Measurements from ENCODE around the gene PEX14. TPM values are rescaled to one million over a fixed set of nuclear protein-coding genes. Genes with fewer than 3 reads are reported as not detected.
"Not testable (repeated sequence)": the region's sequence is repeated elsewhere in the genome, so short reads cannot be mapped to it uniquely, and the experiment has no call there.

The PEX14 gene
- total RNA-seq, 1 donor: 15.2 TPM

- Histone ChIP-seq H4K20me1 (ENCODE audit: insufficient read depth, low read length) (no peaks in the 10 kb centered on the region), H3K27me3 (ENCODE audit: insufficient read depth, low read length) (no peaks in the 10 kb centered on the region), H3K27ac (ENCODE audit: low read depth, low read length) (peak overlapping the region; percentile 27), H3K4me3 (ENCODE audit: insufficient read depth, low read length) (peak overlapping the region; percentile 78), H3K4me1 (ENCODE audit: insufficient read depth, low read length) (peaks cover 10% of the 10 kb centered on the region), H3K4me2 (ENCODE audit: insufficient read depth, low read length) (peak overlapping the region; percentile 73), H3K36me3 (ENCODE audit: insufficient read depth, low read length) (peaks cover 16% of the 10 kb centered on the region), H2AFZ (ENCODE audit: low read length) (peak overlapping the region; percentile 80), H3K9me3 (ENCODE audit: low read depth, low read length) (no peaks in the 10 kb centered on the region), H3K79me2 (ENCODE audit: insufficient read depth, low read length) (peaks cover 31% of the 10 kb centered on the region)
- TF ChIP-seq, protein P1, sequence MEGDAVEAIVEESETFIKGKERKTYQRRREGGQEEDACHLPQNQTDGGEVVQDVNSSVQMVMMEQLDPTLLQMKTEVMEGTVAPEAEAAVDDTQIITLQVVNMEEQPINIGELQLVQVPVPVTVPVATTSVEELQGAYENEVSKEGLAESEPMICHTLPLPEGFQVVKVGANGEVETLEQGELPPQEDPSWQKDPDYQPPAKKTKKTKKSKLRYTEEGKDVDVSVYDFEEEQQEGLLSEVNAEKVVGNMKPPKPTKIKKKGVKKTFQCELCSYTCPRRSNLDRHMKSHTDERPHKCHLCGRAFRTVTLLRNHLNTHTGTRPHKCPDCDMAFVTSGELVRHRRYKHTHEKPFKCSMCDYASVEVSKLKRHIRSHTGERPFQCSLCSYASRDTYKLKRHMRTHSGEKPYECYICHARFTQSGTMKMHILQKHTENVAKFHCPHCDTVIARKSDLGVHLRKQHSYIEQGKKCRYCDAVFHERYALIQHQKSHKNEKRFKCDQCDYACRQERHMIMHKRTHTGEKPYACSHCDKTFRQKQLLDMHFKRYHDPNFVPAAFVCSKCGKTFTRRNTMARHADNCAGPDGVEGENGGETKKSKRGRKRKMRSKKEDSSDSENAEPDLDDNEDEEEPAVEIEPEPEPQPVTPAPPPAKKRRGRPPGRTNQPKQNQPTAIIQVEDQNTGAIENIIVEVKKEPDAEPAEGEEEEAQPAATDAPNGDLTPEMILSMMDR (IDR thresholded peaks at IDR 0.05; ENCODE audit: extremely low read depth, low read depth, low read length): no peak
- DNase-seq (ENCODE audit: insufficient read length, low spot score, missing footprints): peak; percentile 75
Observed at GRCh38 chr1:10471411-10472219, 3.1 kb upstream of the PEX14 start.

DNA sequence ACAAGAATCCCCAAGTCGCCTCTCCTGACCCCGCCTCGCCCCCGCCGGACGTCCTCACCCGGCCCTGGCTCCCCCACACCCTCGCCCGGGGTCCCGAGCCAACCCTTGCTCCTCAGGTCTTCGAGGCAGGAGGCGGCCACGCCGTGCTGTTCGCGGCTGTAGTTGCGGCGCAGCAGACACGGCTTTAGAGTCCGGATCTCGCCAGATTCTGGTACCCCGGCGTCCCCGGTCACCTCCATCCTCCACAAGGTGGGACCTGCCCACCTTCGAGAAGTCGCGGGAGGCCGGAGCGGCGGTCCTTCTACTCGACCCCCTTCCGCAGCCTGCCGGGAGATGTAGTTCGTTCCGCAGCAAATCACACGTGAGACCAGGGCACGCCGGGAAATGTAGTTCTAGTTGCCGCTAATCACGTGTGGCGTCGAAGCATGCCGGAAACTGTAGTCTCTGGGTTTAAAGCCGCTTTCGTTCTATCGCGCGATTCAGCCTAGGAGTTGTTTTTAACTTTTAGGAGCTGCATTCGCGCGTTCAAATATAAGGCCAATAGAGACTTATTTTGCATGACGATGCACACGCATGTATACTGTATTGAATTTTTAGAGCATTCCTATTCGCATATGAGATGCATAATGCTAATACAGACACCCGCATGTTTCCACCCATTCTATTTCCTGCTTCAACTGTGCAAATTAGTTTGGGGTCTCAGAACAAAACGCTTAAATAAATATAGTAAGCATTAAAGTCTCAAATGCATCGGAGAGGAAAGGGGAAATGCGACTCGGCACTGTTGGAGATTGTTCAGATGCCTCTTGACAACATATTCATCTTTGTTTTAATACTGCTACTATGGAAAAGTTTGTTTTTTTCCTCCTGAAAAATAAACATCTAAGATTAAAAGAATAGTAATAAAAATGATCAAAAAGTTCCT, 2.3 kb upstream of the PEX14 start, which contains the start of gene DFFA:
Gene DFFA (minus strand): TSS at position 310 of the 925 bp plus-strand sequence. CDS start 71 bp downstream, at position 239.
- peaks cover 38% of the 10 kb centered on the region for H3K79me2 ChIP-seq (ENCODE audit: insufficient read depth, low read length)
- H3K27me3 ChIP-seq (ENCODE audit: insufficient read depth, low read length): no peaks in the 10 kb centered on the region
- peak within 1 kb of the TSS; percentile 73 for H3K4me2 ChIP-seq (ENCODE audit: insufficient read depth, low read length)
- peaks cover 10% of the 10 kb centered on the region for H3K4me1 ChIP-seq (ENCODE audit: insufficient read depth, low read length)
- H3K36me3 ChIP-seq (ENCODE audit: insufficient read depth, low read length): peaks cover 16% of the 10 kb centered on the region
- H3K27ac ChIP-seq (ENCODE audit: low read depth, low read length): peak within 1 kb of the TSS; percentile 27
- no peaks in the 10 kb centered on the region for H3K9me3 ChIP-seq (ENCODE audit: low read depth, low read length)
- H2AFZ ChIP-seq (ENCODE audit: low read length): peak within 1 kb of the TSS; percentile 80
- peak within 1 kb of the TSS; percentile 78 for H3K4me3 ChIP-seq (ENCODE audit: insufficient read depth, low read length)
- H4K20me1 ChIP-seq (ENCODE audit: insufficient read depth, low read length): peaks cover 2% of the 10 kb centered on the region
- DNase-seq (ENCODE audit: insufficient read length, low spot score, missing footprints): peak; percentile 98
- TF ChIP-seq, protein P1 (IDR thresholded peaks at IDR 0.05; ENCODE audit: extremely low read depth, low read depth, low read length): no peak

DNA sequence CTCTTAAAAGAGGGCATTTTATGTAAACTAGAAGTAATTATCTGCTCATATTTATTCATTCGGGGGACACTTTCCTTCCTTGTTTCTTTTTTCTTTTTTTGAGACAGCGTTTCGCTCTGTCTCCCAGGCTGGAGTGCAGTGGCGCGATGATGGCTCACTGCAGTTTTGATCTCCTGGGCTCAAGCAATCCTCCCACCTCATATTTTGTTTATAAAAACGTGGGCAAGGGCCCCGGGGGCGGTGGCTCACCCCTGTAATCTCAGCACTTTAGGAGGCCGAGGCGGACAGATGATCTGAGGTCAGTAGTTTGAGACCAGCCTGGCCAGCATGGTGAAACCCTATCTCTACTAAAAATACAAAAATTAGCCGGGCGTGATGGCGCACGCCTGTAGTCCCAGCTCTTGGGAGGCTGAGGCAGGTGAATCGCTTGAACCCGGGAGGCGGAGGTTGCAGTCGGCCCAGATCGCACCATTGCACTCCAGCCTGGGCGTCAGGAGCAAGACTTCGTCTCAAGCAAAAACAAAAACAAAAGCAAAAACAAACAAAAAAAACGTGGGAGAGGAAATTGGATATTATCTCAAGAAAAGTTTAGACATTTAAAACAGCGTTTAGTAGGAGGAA, 1.5 kb upstream of the PEX14 start:
- Histone ChIP-seq H4K20me1 (ENCODE audit: insufficient read depth, low read length) (peaks cover 3% of the 10 kb centered on the region), H3K4me1 (ENCODE audit: insufficient read depth, low read length) (peaks cover 10% of the 10 kb centered on the region), H3K79me2 (ENCODE audit: insufficient read depth, low read length) (peaks cover 44% of the 10 kb centered on the region), H3K27ac (ENCODE audit: low read depth, low read length) (no peak overlapping the region), H3K9me3 (ENCODE audit: low read depth, low read length) (no peaks in the 10 kb centered on the region), H3K4me3 (ENCODE audit: insufficient read depth, low read length) (peak overlapping the region; percentile 78), H3K27me3 (ENCODE audit: insufficient read depth, low read length) (no peaks in the 10 kb centered on the region), H2AFZ (ENCODE audit: low read length) (peak overlapping the region; percentile 80), H3K36me3 (ENCODE audit: insufficient read depth, low read length) (peaks cover 10% of the 10 kb centered on the region), H3K4me2 (ENCODE audit: insufficient read depth, low read length) (peak overlapping the region; percentile 73)
- TF ChIP-seq, protein P1 (IDR thresholded peaks at IDR 0.05; ENCODE audit: extremely low read depth, low read depth, low read length): no peak
- DNase-seq (ENCODE audit: insufficient read length, low spot score, missing footprints): no peak

DNA sequence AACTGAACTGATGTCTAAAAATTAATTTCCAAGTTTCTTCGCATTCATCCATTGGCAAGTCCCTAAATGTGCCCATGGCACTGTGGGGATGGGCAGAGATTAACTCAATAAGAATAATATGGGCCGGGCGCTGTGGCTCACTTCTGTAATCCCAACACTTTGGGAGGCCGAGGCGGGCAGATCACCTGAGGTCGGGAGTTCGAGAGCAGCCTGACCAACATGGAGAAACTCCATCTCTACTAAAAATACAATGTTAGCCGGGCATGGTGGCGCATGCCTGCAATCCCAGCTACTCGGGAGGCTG, 489 bp upstream of the PEX14 start:
- Histone ChIP-seq H3K79me2 (ENCODE audit: insufficient read depth, low read length) (peaks cover 53% of the 10 kb centered on the region), H3K4me2 (ENCODE audit: insufficient read depth, low read length) (peak overlapping the region; percentile 76), H3K4me3 (ENCODE audit: insufficient read depth, low read length) (peak overlapping the region; percentile 94), H2AFZ (ENCODE audit: low read length) (peak overlapping the region; percentile 78)
- not testable (repeated sequence) for H4K20me1 ChIP-seq (ENCODE audit: insufficient read depth, low read length); H3K27ac ChIP-seq (ENCODE audit: low read depth, low read length); H3K4me1 ChIP-seq (ENCODE audit: insufficient read depth, low read length); H3K9me3 ChIP-seq (ENCODE audit: low read depth, low read length); H3K27me3 ChIP-seq (ENCODE audit: insufficient read depth, low read length); DNase-seq (ENCODE audit: insufficient read length, low spot score, missing footprints); H3K36me3 ChIP-seq (ENCODE audit: insufficient read depth, low read length)

Measured in osteoblast (primary cell).